A549 (cell line): Measurements from ENCODE around the gene PPY. TPM values are rescaled to one million over a fixed set of nuclear protein-coding genes. Genes with fewer than 3 reads are reported as not detected.

Experiments used
- ATAC-seq, 2 experiments: fragments of 200-7000 bp in 1 of 2; fragments of >200 bp in 1 of 2; cut with Nextera tagmentation in 1 of 2; cut with Tn5 transposase in 1 of 2; 3 replicates each; pipeline versions ENCODE4 v1.8.0 to v1.9.1; 2018 to 2020; ENCODE audit warnings: mild to moderate bottlenecking in 1 of 2, moderate library complexity in 1 of 2
- CTCF ChIA-PET: fragments of 300-600 bp; sonication (Branson Sonifier 250); formaldehyde crosslinking; extraction: SDS; loops from one replicate; lab custom pipeline; 2021; ENCODE audit warnings: antibody characterized with exemption, inconsistent platforms; lab: Yijun Ruan, JAX
- POLR2A ChIA-PET: fragments of 350-600 bp; formaldehyde crosslinking; extraction: SDS; loops from one replicate; lab custom pipeline; 2021; ENCODE audit warnings: antibody characterized with exemption, inconsistent platforms; lab: Yijun Ruan, JAX
- DNase-seq, 2 experiments: peaks; one replicate each; pipeline versions ENCODE4 v3.0.0 to v3.0.0-alpha.2; 2011 to 2016; ENCODE audit warnings: low read depth in 1 of 2, low spot score in 1 of 2
- FAIRE-seq: peaks from 2 replicates; lab custom pipeline; 2011; peaks lifted over from hg19 to GRCh38; lab: Jason Lieb, UNC
- H3K27ac ChIP-seq, 2 experiments: fragments of >200 bp; sonication (Bioruptor Twin); formaldehyde crosslinking; 3 replicates each; pipeline ENCODE4 v1.5.1; 2016 to 2017
- H3K4me1 ChIP-seq: fragments of >200 bp; sonication (Bioruptor Twin); formaldehyde crosslinking; 3 replicates; pipeline ENCODE4 v1.6.1; 2016
- H3K4me2 ChIP-seq: fragments of >200 bp; sonication (Bioruptor Twin); formaldehyde crosslinking; 3 replicates; pipeline ENCODE4 v1.6.1; 2016
- H3K4me3 ChIP-seq: fragments of >200 bp; sonication (Bioruptor Twin); formaldehyde crosslinking; 3 replicates; pipeline ENCODE4 v1.5.1; 2016
- H3K9me3 ChIP-seq: fragments of >200 bp; sonication (Bioruptor Twin); formaldehyde crosslinking; 3 replicates; pipeline ENCODE4 v1.6.1; 2016
- CBX2 ChIP-seq: fragments of 200-600 bp; sonication (generic); IDR thresholded peaks from 2 replicates; pipeline ENCODE4 v1.6.1; 2016; ENCODE audit warnings: low read depth, mild to moderate bottlenecking, borderline replicate concordance
- CBX8 ChIP-seq: fragments of 200-600 bp; sonication (generic); IDR thresholded peaks from 2 replicates; pipeline ENCODE4 v1.6.1; 2016
- CHD4 ChIP-seq: fragments of 200-600 bp; sonication (generic); IDR thresholded peaks from 2 replicates; pipeline ENCODE4 v1.6.1; 2016; ENCODE audit warnings: antibody characterized with exemption, mild to moderate bottlenecking, borderline replicate concordance
- CTCF ChIP-seq: fragments of >200 bp; sonication (Bioruptor Twin); formaldehyde crosslinking; IDR thresholded peaks from 3 replicates; pipeline ENCODE4 v1.5.1; 2016
- E2F6 ChIP-seq: IDR thresholded peaks from 2 replicates; pipeline ENCODE4 v1.6.1; 2012; ENCODE audit warnings: low read depth, borderline replicate concordance
- EHMT2 ChIP-seq: fragments of 200-600 bp; sonication (generic); IDR thresholded peaks from 2 replicates; pipeline ENCODE4 v1.6.1; 2016; ENCODE audit warnings: antibody characterized with exemption, low read depth, mild to moderate bottlenecking, moderate library complexity
- ELK1 ChIP-seq: fragments of 150-350 bp; IDR thresholded peaks from 2 replicates; pipeline ENCODE4 v1.6.1; 2014; ENCODE audit warnings: low read depth, mild to moderate bottlenecking, low read length
- EP300 ChIP-seq, 2 experiments: fragments of >200 bp; sonication (Bioruptor Twin); formaldehyde crosslinking; IDR thresholded peaks; 2 replicates in 1 of 2; 3 replicates in 1 of 2; pipeline ENCODE4 v1.6.1; 2016 to 2017
- FOSB ChIP-seq: fragments of 250-450 bp; sonication (Bioruptor Pico); IDR thresholded peaks from 2 replicates; pipeline ENCODE4 v1.5.0; 2020; ENCODE audit warnings: mild to moderate bottlenecking, moderate library complexity
- FOSL2 ChIP-seq, 2 experiments: fragments of 450-650 bp in 1 of 2; fragments of >200 bp in 1 of 2; sonication (Bioruptor Twin) in 1 of 2; formaldehyde crosslinking; IDR thresholded peaks; 2 replicates each; pipeline versions ENCODE4 v1.5.0 to v1.6.1; 2016 to 2020; ENCODE audit warnings: mild to moderate bottlenecking in 1 of 2, moderate library complexity in 1 of 2
- FOXS1 ChIP-seq: fragments of 250-450 bp; sonication (Bioruptor Pico); IDR thresholded peaks from 2 replicates; pipeline ENCODE4 v1.5.0; 2020; ENCODE audit warnings: mild to moderate bottlenecking, moderate library complexity
- GATA3 ChIP-seq: IDR thresholded peaks from 2 replicates; pipeline ENCODE4 v1.6.1; 2012; ENCODE audit warnings: borderline replicate concordance
- JUNB ChIP-seq: fragments of >200 bp; sonication (Bioruptor Twin); formaldehyde crosslinking; IDR thresholded peaks from 2 replicates; pipeline ENCODE4 v1.6.1; 2016
- MAX ChIP-seq: IDR thresholded peaks from 2 replicates; pipeline ENCODE4 v1.6.1; 2012
- MAZ ChIP-seq: fragments of 150-350 bp; IDR thresholded peaks from 2 replicates; pipeline ENCODE4 v1.6.1; 2014; ENCODE audit warnings: antibody characterized with exemption, low read depth, low read length, borderline replicate concordance
- POLR2A ChIP-seq: IDR thresholded peaks from 2 replicates; pipeline ENCODE4 v1.6.1; 2012; ENCODE audit warnings: mild to moderate bottlenecking, low read length
- RARB ChIP-seq: fragments of 250-450 bp; sonication (Bioruptor Pico); IDR thresholded peaks from 2 replicates; pipeline ENCODE4 v1.8.0; 2021; ENCODE audit warnings: mild to moderate bottlenecking, moderate library complexity
- RNF2 ChIP-seq: fragments of 200-600 bp; sonication (generic); IDR thresholded peaks from 2 replicates; pipeline ENCODE4 v1.6.1; 2016; ENCODE audit warnings: low read depth, mild to moderate bottlenecking, antibody characterized with exemption, moderate library complexity, borderline replicate concordance
- SREBF2 ChIP-seq: fragments of 450-650 bp; IDR thresholded peaks from 2 replicates; pipeline ENCODE4 v1.6.1; 2014; ENCODE audit warnings: mild to moderate bottlenecking, moderate library complexity
- TFCP2L1 ChIP-seq: fragments of 250-450 bp; sonication (Bioruptor Pico); IDR thresholded peaks from 2 replicates; pipeline ENCODE4 v1.5.0; 2021; ENCODE audit warnings: mild to moderate bottlenecking
- WGBS: methylation state at CpG from one replicate; pipeline ENCODE4 v1.1.6; 2017; ENCODE audit errors: missing lambda C conversion rate; 5-methylcytosine and 5-hydroxymethylcytosine counted together
- polyA plus RNA-seq, 4 experiments: library from polyadenylated mRNA; depleted of rRNA in 3 of 4; stranded (reverse); fragments of >200 nt; fragmentation: RNase III in 1 of 4; extraction: RNeasy Plus Mini Kit Qiagen cat#74134 plus additional on column Dnase treatment in 1 of 4; gene quantifications; 2 replicates in 3 of 4; 3 replicates in 1 of 4; pipeline ENCODE4 v1.2.3, GENCODE V29; 2011 to 2017

PPY gene
- polyA plus RNA-seq, 2 of the 4 experiments (the other 2 are of a cell fraction), result not detected

- no peak for TF ChIP-seq MAX
Measured at GRCh38 chr17:43984521-43984920, 42.2 kb upstream of the PPY start (continued).

- peak; percentile 67 to 77 for ATAC-seq
- Histone ChIP-seq H3K9me3 (no peaks in the 10 kb centered on the region), H3K4me3 (peak overlapping the region; percentile 59), H3K4me1 (0 out of 3 replicates have a peak, but pooled peaks cover 8% of the 10 kb centered on the region), H3K4me2 (peak overlapping the region; percentile 99), H3K27ac (peak overlapping the region; percentile 58 to 81; a peak in 5 of 6 replicates)
- 24% methylated on average over 37 of the region's 78 CpGs for WGBS
- ChIA-PET CTCF (interaction anchor here (0.5 to 8.7 kb wide), 31 partner anchors 8 to 192 kb away, joined by 3 to 107 read pairs (median 4); partner anchors contain the start of genes MPP2, NAGS and PPY), POLR2A (no interaction called here)
- no peak for FAIRE-seq
- peak in 1 of 2 experiments; percentile 34 for DNase-seq
- no peak for TF ChIP-seq CBX2
- peak; percentile 53 for TF ChIP-seq CTCF
- TF ChIP-seq MAX, result peak; percentile 48; the same call in 1 of the 2 replicates
- no peak for TF ChIP-seq FOXS1
- no peak for TF ChIP-seq JUNB
- peak; percentile 66; the same call in 1 of the 2 replicates for TF ChIP-seq E2F6
Measured at GRCh38 chr17:43983515-43984411, 41.5 kb upstream of the PPY start.

- WGBS, result 23% methylated on average over 5 of the region's 5 CpGs
- ChIA-PET POLR2A (no interaction called here), CTCF (interaction anchor here (0.5 to 8.7 kb wide), 26 partner anchors 9 to 185 kb away, joined by 3 to 107 read pairs (median 5); partner anchors contain the start of genes MPP2, NAGS and PPY)
- FAIRE-seq (no peak), ATAC-seq (no peak; a peak in 1 of 6 replicates), DNase-seq (no peak)
- Histone ChIP-seq H3K4me2 (peak overlapping the region; percentile 99), H3K4me3 (peak overlapping the region; percentile 59), H3K9me3 (no peaks in the 10 kb centered on the region), H3K27ac (no peak overlapping the region; a peak in 1 of 6 replicates), H3K4me1 (0 out of 3 replicates have a peak, but pooled peaks cover 8% of the 10 kb centered on the region)
- TF ChIP-seq CHD4 (no peak), MAZ (no peak), EHMT2 (no peak), GATA3 (no peak), FOSB (CRISPR knock-in tag) (no peak), ELK1 (no peak), CBX8 (no peak), EP300 (IDR thresholded peaks at IDR 0.05) (no peak), RNF2 (no peak), CBX2 (no peak), SREBF2 (no peak), RARB (CRISPR knock-in tag) (no peak), TFCP2L1 (CRISPR knock-in tag) (no peak), POLR2A (no peak), FOSL2 (IDR thresholded peaks at IDR 0.05) (no peak), FOSL2 (CRISPR knock-in tag; IDR thresholded peaks at IDR 0.05) (no peak)
Measured at GRCh38 chr17:43983196-43983514, 40.9 kb upstream of the PPY start.
